DLD1 (cell line): ENCODE data around the gene NECAB2.

Experiments
- in situ Hi-C: cut with HindIII; loops from 2 replicates; pipeline ENCODE4 v1.10.0; 2017; ENCODE audit warnings: low sequenced_read_pairs

The NECAB2 gene

DNA sequence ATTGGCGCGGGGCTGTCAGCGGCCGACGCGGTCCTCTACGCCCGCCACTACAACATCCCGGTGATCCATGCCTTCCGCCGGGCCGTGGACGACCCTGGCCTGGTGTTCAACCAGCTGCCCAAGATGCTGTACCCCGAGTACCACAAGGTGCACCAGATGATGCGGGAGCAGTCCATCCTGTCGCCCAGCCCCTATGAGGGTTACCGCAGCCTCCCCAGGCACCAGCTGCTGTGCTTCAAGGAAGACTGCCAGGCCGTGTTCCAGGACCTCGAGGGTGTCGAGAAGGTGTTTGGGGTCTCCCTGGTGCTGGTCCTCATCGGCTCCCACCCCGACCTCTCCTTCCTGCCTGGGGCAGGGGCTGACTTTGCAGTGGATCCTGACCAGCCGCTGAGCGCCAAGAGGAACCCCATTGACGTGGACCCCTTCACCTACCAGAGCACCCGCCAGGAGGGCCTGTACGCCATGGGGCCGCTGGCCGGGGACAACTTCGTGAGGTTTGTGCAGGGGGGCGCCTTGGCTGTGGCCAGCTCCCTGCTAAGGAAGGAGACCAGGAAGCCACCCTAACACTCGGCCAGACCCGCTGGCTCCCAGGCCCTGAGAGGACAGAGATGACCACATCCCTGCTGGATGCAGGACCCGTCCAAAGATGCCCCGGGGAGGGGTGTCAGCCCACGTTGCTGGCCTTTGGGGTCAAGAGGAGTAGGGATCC, 2.4 kb upstream of the NECAB2 start:
- in situ Hi-C loops, result no loop called here

- in situ Hi-C loops, result no loop called here
These were observed 1.8 kb upstream of the NECAB2 start for GRCh38 chr16:83966153-83966696.

DNA sequence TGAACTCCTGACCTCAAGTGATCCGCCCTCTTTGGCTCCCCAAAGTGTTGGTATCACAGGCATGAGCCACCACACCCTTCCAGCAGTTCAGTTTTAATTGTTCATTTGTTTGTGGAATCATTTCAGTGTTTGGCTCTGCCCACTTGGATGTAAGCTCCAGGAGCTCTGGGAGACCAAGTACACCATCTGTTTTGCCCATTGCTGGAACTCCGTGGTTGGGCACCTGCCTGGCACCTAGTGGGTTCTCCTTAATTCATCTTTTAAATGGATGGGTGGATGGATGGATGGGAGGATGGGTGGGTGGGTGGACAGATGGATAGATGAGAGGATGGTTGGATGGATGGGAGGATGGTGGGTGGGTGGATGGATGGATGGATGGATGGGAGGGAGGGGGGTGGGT, 953 bp upstream of the NECAB2 start:
- in situ Hi-C loops, result no loop called here

DNA sequence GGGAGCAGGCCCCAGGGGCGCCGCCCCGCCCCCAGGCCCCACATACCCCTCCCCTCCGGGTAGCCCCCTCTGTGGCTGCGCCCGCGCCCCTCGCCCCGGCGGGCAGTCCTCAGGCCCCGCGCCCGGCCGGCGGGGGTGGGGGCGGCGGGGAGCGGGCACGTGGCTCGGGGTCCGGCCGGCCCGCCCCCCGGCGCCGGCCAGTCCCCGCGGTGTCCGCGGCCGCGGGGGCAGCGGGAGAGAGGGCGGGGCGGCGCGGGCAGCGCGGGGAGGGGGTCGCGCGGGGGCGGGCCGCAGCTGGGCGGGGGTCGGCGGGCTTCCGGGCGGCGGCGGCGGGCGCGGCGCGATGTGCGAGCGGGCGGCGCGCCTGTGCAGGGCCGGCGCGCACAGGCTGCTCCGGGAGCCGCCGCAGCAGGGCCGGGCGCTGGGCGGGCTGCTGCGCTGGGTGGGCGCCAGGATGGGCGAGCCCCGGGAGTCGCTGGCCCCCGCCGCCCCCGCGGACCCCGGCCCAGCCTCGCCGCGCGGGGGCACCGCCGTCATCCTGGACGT, 335 bp downstream of the NECAB2 start:
- in situ Hi-C loops, result no loop called here

DNA sequence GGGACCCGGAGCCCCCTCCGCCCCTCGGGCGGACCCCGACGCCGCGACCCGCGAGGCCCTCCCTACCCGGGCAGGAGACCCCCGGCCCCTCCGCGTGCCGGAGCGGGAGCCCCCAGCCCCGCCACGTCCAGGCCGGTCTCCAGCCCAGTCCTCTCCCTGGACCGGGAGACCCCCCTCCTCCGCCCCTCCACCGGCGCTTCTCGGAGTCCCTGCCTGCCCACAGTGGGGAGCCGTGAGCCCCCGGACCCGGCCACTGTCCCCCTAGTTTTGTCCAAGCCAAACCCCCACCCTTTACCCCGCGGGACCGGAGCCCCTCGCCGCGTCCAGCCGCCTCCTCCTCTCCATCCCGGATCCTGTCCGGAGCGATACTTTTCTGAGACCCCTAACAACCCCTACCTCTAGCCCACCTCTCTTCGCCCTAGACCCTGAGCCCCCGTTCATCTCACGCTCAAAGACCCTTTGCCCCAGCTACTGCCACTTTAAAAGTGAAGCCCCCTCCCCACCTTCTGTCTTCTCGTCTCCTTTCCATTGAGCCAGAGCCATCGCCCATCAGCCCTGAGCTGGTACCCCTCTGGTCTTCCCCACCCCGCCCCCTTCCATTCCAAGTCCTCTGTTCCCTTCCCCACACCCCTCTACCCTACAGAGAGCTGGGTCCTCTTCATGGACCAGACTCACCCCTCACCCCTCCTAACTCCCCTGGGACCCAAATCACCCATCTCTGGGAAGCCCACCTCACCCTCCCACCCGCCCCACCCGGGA, 1.0 kb downstream of the NECAB2 start:
- in situ Hi-C loops, result no loop called here

DNA sequence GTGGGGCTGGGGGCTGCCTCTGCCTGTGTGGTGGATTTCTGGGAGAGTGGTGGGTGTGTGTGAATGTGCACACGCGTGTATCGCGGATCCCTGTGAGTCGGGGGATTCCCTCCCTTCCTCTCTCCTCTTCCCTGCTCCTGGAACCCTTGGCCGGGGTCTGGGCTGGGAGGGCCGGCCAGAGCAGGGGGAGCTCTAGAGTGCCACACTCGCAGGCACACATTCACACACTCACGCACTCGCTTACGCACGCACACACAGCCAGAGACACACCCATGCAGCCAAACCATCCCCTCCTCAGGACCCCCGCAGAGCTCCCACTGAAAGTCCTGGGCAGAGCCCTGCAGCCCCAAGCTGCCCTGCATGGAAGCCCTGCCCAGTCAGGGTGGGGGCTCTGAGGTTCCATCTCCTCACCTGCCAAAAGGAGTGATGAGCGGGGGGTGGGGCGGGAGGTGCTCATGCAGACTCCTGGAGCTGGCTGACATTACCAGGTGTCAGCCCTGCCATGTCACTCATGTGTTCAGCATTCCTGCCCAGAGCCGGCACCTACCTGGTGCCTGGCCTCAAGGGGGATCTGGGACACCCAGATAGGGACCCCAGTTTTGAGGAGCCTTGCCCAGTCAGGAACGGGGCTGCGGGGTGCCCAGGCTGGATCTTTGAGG, 1.9 kb downstream of the NECAB2 start:
- in situ Hi-C loops, result no loop called here

DNA sequence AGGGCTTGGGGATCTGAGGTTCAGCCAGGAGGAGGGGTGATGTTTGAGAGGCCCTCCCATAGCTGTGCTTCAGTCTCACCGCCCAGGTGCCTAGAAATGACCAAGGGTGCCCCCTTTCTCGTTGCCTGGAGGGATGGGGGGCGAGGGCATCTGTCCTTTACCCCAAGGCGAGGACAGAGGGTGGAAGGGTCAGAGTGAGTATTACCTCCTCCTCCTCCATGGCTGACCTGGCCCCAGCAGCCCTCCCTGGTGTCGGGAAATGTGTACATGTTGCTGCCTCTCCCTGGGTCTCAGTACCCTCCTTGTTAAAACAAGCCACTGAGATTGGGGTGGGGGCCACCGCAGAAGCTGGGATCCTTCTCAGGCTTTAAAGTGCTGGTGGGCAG, 2.4 kb downstream of the NECAB2 start:
- in situ Hi-C loops, result no loop called here

DNA sequence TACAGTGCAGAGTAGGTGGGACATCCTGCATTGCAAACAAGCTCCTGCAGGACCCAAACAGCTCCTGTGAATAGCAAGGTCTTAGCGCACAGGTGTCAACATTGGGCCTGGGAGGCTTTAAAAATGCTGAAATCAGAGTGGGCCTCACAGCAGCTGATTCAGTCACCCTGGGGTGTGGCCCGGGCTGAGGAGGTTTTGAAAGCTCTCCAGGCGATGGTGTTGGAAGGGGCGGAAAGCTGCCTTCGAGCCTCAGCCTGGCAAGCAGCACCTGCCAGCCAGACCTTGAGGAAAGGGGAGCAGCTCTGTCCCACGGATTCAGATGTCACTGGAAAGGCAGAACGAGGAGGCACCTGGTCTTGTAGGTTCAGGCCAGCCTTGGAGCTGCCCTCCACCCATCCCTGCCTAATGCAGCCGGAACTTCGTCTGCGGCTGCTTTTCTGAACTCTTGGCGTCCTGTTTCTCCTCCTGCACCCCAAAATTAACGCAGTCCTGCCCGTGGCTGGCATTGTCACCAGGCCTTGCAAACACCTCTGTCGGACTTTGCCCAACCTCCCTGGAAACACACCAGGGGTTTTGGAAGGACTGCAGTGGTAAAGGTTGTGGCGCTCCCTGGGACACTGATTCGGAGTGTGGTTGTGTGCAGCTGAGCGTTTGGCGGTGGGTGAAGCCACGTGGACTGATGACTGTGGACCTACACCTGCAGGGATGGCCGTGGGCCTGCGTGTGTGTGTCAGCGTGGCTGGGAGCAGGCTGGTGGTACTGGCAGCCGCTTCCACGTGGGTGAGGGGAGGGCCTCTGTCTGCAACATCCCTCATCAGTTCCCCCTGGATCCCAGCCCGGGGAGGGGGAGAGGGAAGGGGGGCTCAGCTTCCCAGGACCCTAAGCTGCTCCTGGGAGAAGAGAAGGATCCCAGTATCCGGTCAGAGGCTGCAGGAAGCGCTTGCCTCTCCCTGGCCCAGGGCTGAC, 3.4 kb downstream of the NECAB2 start:
- in situ Hi-C loops, result no loop called here

DNA sequence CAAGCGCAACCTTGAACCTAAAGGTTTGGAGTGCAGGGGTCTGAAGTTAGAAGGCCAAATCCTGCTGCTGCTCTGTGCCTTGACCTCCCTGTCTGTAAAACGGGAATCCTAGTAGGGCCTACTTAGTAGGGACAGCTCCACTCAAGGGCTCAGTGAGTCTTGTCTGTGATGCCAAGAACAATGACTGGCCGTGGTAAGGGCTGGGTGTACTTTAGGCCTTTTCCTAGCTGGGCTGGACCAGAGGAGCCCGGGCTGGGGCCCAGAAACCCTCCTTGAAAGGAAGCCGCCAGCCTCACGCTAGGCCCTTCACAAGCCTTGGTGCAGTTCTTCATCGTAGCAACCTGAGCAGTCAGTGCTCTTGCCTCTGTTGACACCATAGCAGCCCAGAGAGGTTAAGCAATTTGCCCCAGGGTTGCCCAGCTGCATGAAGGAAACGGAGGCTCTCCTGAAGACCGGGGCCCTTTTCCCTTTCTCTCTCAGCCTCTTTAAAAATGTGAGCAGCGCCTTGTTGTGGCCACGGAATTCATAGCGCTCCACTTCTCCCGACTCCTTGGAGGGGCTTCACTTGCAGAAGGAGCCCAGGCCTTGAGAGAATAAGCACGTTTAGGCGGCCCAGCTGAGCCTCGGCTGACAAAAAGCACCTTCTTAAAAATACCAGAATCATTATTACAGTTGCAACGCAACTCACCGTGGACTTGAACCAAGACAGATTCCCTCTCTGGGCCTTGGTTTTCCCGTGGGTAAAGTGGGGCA, 4.4 kb downstream of the NECAB2 start:
- in situ Hi-C loops, result no loop called here

DNA sequence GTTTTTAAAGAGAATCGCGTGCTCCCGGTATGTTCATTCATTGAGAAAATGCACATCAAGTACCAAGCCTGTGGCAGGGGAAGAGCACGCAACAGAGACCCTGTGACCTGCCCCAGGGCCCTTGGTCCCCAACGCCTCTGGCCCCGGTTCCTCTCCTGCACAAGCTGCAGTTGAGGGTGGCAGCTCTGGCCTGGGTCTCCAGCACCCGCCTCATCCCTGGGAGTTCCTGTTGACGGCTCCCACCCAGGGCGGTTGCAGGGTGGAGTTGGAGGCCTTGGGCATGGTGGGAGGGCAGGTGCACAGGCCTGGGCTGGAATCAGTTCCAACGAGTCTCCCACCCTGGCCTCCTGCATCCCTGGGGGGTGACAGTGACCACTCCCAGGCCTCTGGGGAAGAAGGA, 5.0 kb downstream of the NECAB2 start:
- in situ Hi-C loops, result no loop called here

DNA sequence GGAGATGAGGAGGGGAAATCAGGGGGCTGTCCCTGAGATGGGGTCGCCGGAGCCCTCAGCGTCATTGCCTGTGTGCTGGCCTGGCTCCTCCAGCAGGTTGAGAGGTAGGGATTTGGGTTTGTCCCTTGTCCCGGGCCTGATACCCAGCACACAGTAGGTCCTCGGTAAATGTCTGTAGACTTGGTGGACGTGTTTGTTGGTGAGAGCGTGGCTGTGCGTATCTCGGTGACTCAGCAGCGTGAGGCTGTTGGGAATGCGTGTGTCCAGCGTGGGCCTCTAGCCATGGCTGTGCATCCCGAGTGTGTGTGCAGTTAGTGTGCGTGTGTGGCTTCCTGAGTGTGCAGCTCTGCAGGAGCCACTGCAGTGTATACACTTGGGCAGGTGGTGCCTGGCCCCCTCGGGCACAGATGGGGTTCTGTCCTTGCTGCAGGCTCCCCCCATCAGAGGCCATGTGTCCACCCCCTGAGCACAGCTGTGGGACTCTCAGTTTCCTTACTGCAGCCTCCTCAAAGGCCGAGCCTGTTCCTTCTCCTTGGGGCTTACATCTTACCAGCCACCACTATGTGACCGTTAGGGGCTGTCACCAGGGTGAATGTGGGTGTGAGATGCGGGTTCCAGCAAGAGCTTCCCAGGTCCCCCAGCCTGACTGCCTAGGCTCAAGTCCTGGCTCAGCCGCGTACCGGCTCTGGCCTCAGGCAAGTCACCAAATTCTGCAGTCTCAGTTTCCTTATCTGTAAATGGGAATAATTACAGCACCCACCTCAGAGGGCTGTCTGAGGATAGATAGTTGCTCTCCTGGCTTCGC, 5.7 kb downstream of the NECAB2 start:
- in situ Hi-C loops, result no loop called here

- in situ Hi-C loops, result no loop called here
These were observed 6.4 kb downstream of the NECAB2 start for GRCh38 chr16:83974475-83974874.

GRCh38 chr16:83975590-83976260, 7.7 kb downstream of the NECAB2 start:
- in situ Hi-C loops, result no loop called here

GRCh38 chr16:83977056-83977815, 9.2 kb downstream of the NECAB2 start:
- in situ Hi-C loops, result no loop called here

DNA sequence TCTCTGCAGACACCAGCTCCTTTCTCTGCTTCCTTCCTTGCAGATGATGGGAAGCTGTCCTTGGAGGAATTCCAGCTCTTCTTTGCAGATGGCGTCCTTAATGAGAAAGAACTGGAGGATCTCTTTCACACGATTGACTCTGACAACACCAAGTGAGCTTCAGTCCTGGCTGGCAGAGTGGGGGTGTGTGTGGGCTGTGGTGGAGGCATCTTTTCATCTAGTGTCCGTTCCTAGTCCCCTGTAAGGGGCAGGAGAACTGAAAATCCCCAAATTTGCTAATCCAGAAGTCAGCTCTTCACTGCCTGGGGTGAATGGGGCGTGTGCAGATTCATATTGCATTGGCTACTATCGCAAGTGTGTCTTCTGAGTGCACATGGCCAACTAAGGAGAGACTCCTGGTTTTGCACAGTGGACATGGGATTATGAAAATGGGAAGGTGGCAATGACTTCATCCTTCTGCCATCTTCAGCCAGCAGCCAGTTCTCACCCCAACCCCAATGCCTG, 10.4 kb downstream of the NECAB2 start:
- in situ Hi-C loops, result no loop called here

DNA sequence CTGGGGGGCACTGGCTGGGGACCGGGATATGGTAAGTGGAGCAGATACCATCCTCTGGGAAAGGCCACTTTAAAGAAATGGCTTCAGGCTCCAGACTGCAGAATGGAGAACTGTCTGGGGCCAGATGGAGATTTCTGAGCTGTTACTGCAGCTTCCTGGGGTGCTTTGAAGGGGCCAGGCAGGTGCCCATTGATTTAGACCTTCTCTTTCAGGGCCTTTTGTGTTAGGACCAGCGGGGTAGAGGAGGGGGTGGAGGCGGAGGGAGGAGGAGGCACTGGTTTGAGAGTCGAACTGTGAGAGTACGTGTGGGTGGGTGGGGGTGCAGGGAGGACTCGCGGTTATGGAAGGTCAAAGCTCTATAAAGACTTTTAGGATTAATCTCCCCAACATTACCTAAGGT, 11.4 kb downstream of the NECAB2 start:
- in situ Hi-C loops, result no loop called here

GRCh38 chr16:83980794-83981193, 12.8 kb downstream of the NECAB2 start:
- in situ Hi-C loops, result no loop called here
